Mammary epithelial cell (primary cell): ENCODE measurements around the gene PFKFB3.

ENCODE experiments used
- CTCF ChIP-seq, 2 donors: IDR thresholded peaks in 1 of 2; conservative IDR thresholded peaks in 1 of 2; 2 replicates each; pipeline ENCODE4 v1.5.1; 2011 to 2012; ENCODE audit warnings: inconsistent platforms in 2 of 2, low read length in 2 of 2, mild to moderate bottlenecking in 2 of 2, control low read depth in 1 of 2, low read depth in 1 of 2; ENCODE audit not compliant: insufficient read depth in 1 of 2; ENCODE audit errors: extremely low read depth in 1 of 2
- EZH2 ChIP-seq: IDR thresholded peaks from 2 replicates; pipeline ENCODE4 v1.6.1; 2012; ENCODE audit warnings: low read length, inconsistent platforms, borderline replicate concordance

- TF ChIP-seq CTCF (conservative IDR thresholded peaks at IDR 0.05 in 1 of 2, IDR thresholded peaks at IDR 0.05 in 1 of 2; ENCODE audit: extremely low read depth in 1 of 2, insufficient read depth in 1 of 2, low read depth in 1 of 2, low read length in 2 of 2), result no peak
- TF ChIP-seq EZH2, result no peak
These were observed 79.8 kb downstream of the PFKFB3 start for GRCh38 chr10:6282454-6282958.
